HG03342 (cell line): ENCODE data around the gene RUFY3.
"Not testable (repeated sequence)": the region's sequence is repeated elsewhere in the genome, so short reads cannot be mapped to it uniquely, and the experiment has no call there.

Experiments
- ATAC-seq: cut with Tn5 transposase; IDR thresholded peaks from one replicate; pipeline ENCODE4 v1.9.1; 2021; ENCODE audit warnings: mild to moderate bottlenecking, moderate library complexity; ENCODE audit not compliant: unreplicated experiment

RUFY3 gene

GRCh38 chr4:70769396-70769795, 47.6 kb downstream of the RUFY3 start:
- not testable (repeated sequence) for ATAC-seq

- peak; percentile 76 for ATAC-seq
Measured at GRCh38 chr4:70772929-70773555, 51.3 kb downstream of the RUFY3 start.

- no peak for ATAC-seq
Measured at GRCh38 chr4:70778888-70779422, 57.2 kb downstream of the RUFY3 start.

- ATAC-seq = no peak
Measured at GRCh38 chr4:70783096-70783495, 61.3 kb downstream of the RUFY3 start.

GRCh38 chr4:70787496-70787895, 65.7 kb downstream of the RUFY3 start:
- no peak for ATAC-seq

- no peak for ATAC-seq
Measured at GRCh38 chr4:70788733-70789132, 67.0 kb downstream of the RUFY3 start.

GRCh38 chr4:70793626-70794025, 71.9 kb downstream of the RUFY3 start:
- no peak for ATAC-seq

GRCh38 chr4:70801265-70801809, 79.6 kb downstream of the RUFY3 start:
- peak; percentile 60 for ATAC-seq

- ATAC-seq = no peak
Measured at GRCh38 chr4:70802928-70803580, 81.3 kb downstream of the RUFY3 start.

GRCh38 chr4:70808151-70808550, 86.4 kb downstream of the RUFY3 start:
- no peak for ATAC-seq

GRCh38 chr4:70815370-70815769, 93.6 kb downstream of the RUFY3 start:
- no peak for ATAC-seq

GRCh38 chr4:70816894-70817293, 95.1 kb downstream of the RUFY3 start:
- ATAC-seq = no peak

- ATAC-seq = peak; percentile 78
Measured at GRCh38 chr4:70818173-70818855, 96.5 kb downstream of the RUFY3 start.

GRCh38 chr4:70818921-70819320, 97.2 kb downstream of the RUFY3 start:
- ATAC-seq = no peak

GRCh38 chr4:70829015-70829414, 107.3 kb downstream of the RUFY3 start:
- no peak for ATAC-seq

- ATAC-seq = no peak
Measured at GRCh38 chr4:70829492-70829891, 107.7 kb downstream of the RUFY3 start.

- ATAC-seq = no peak
Measured at GRCh38 chr4:70830054-70830453, 108.3 kb downstream of the RUFY3 start.

GRCh38 chr4:70831293-70831692, 109.5 kb downstream of the RUFY3 start:
- no peak for ATAC-seq

- ATAC-seq = no peak
Measured at GRCh38 chr4:70833675-70834074, 111.9 kb downstream of the RUFY3 start.

- no peak for ATAC-seq
Measured at GRCh38 chr4:70836081-70836480, 114.3 kb downstream of the RUFY3 start.

GRCh38 chr4:70838204-70838603, 116.4 kb downstream of the RUFY3 start:
- ATAC-seq = no peak
